H1 (cell line): ENCODE measurements around the gene CYB561D2. TPM values are rescaled to one million over a fixed set of nuclear protein-coding genes. Genes with fewer than 3 reads are reported as not detected.

Experiments used
- CTCF ChIA-PET: fragments of 300-600 bp; sonication (Branson Sonifier 250); formaldehyde crosslinking; loops from one replicate; lab custom pipeline; 2021; ENCODE audit not compliant: partially characterized antibody; lab: Charles Lee
- POLR2A ChIA-PET: fragments of 300-600 bp; sonication (Branson Sonifier 250); formaldehyde crosslinking; loops from one replicate; lab custom pipeline; 2021; ENCODE audit warnings: inconsistent platforms; ENCODE audit not compliant: partially characterized antibody; lab: Charles Lee
- DNase-seq, 2 experiments: peaks; one replicate each; pipeline versions ENCODE4 v3.0.0 to v3.0.0-alpha.2; 2010 to 2022; ENCODE audit warnings: low spot score in 2 of 2, low read depth in 1 of 2, mixed read lengths in 1 of 2
- FAIRE-seq: peaks from 2 replicates; lab custom pipeline; 2011; peaks lifted over from hg19 to GRCh38; lab: Jason Lieb, UNC
- H2AFZ ChIP-seq: 2 replicates; pipeline ENCODE4 v1.8.1; 2012; ENCODE audit warnings: low read length, inconsistent platforms
- H2AK5ac ChIP-seq: 2 replicates; pipeline ENCODE4 v1.6.1; 2013; ENCODE audit warnings: low read depth, low read length
- H2BK120ac ChIP-seq: replicated peaks from 2 replicates; pipeline ENCODE3; 2013; ENCODE audit warnings: low read depth, low read length, inconsistent platforms
- H2BK12ac ChIP-seq: 2 replicates; pipeline ENCODE4 v1.6.1; 2013; ENCODE audit warnings: low read depth, low read length
- H2BK15ac ChIP-seq: 2 replicates; pipeline ENCODE4 v1.6.1; 2013; ENCODE audit warnings: low read length
- H2BK20ac ChIP-seq: 2 replicates; pipeline ENCODE4 v1.6.1; 2013; ENCODE audit warnings: low read length
- H2BK5ac ChIP-seq: 2 replicates; pipeline ENCODE4 v1.6.1; 2013; ENCODE audit warnings: low read depth, low read length
- H3K14ac ChIP-seq: 2 replicates; pipeline ENCODE4 v1.6.1; 2013; ENCODE audit warnings: inconsistent platforms; ENCODE audit not compliant: insufficient read length
- H3K18ac ChIP-seq: 2 replicates; pipeline ENCODE4 v1.6.1; 2013; ENCODE audit warnings: low read length; ENCODE audit errors: extremely low read depth
- H3K23ac ChIP-seq: 2 replicates; pipeline ENCODE4 v1.6.1; 2013; ENCODE audit warnings: inconsistent platforms; ENCODE audit not compliant: insufficient read length
- H3K23me2 ChIP-seq: 2 replicates; pipeline ENCODE4 v1.6.1; 2013; ENCODE audit warnings: low read depth, low read length
- H3K27ac ChIP-seq: 2 replicates; pipeline ENCODE4 v1.6.1; 2011; ENCODE audit warnings: low read depth, low read length, inconsistent platforms
- H3K27me3 ChIP-seq, 4 experiments: replicated peaks in 1 of 4; 1 replicate in 1 of 4; 2 replicates in 3 of 4; pipeline versions ENCODE4 v1.6.1 to v1.8.1; 2011 to 2013; ENCODE audit warnings: low read length in 3 of 4, mild to moderate bottlenecking in 3 of 4, inconsistent platforms in 2 of 4, mixed read lengths in 2 of 4, moderate library complexity in 1 of 4; ENCODE audit not compliant: control insufficient read depth in 3 of 4, insufficient read depth in 3 of 4; ENCODE audit errors: extremely low read depth in 1 of 4
- H3K36me3 ChIP-seq, 4 experiments: 2 replicates each; pipeline versions ENCODE4 v1.6.1 to v1.8.1; 2011 to 2013; ENCODE audit warnings: mild to moderate bottlenecking in 4 of 4, low read length in 3 of 4, moderate library complexity in 2 of 4, control low read depth in 1 of 4, inconsistent platforms in 1 of 4; ENCODE audit not compliant: insufficient read depth in 4 of 4, control insufficient read depth in 2 of 4
- H3K4ac ChIP-seq: replicated peaks from 2 replicates; pipeline ENCODE3; 2013; ENCODE audit warnings: low read length, low read depth, mixed read lengths, inconsistent platforms; ENCODE audit not compliant: insufficient read length
- H3K4me1 ChIP-seq, 4 experiments: replicated peaks in 1 of 4; 1 replicate in 1 of 4; 2 replicates in 3 of 4; pipeline versions ENCODE4 v1.6.1 to v1.8.1; 2011 to 2013; ENCODE audit warnings: low read length in 3 of 4, inconsistent platforms in 2 of 4, mixed read lengths in 1 of 4; ENCODE audit not compliant: insufficient read depth in 4 of 4, control insufficient read depth in 3 of 4
- H3K4me2 ChIP-seq, 2 experiments: 2 replicates each; pipeline versions ENCODE4 v1.6.1 to v1.8.1; 2011 to 2013; ENCODE audit warnings: low read depth in 2 of 2, low read length in 2 of 2, control low read depth in 1 of 2, inconsistent platforms in 1 of 2, mild to moderate bottlenecking in 1 of 2; ENCODE audit not compliant: insufficient read depth in 1 of 2
- H3K4me3 ChIP-seq, 4 experiments: fragments of 200-600, 300-600 bp in 1 of 4; sonication (generic), shearing (Covaris generic), sonication (Bioruptor Twin) in 1 of 4; 2 replicates each; pipeline versions ENCODE4 v1.5.1 to v1.8.1; 2011 to 2016; ENCODE audit warnings: low read length in 4 of 4, low read depth in 3 of 4, control low read depth in 2 of 4, inconsistent platforms in 2 of 4, mild to moderate bottlenecking in 2 of 4, mixed read lengths in 1 of 4, moderate library complexity in 1 of 4; ENCODE audit not compliant: insufficient read depth in 2 of 4; ENCODE audit errors: extremely low read depth in 1 of 4
- H3K56ac ChIP-seq: replicated peaks from 2 replicates; pipeline ENCODE3; 2013; ENCODE audit warnings: low read depth, mild to moderate bottlenecking, mixed read lengths, low read length, inconsistent platforms; ENCODE audit not compliant: insufficient read length
- H3K79me1 ChIP-seq: 2 replicates; pipeline ENCODE4 v1.6.1; 2013; ENCODE audit warnings: low read depth, low read length, control low read depth
- H3K79me2 ChIP-seq, 2 experiments: 2 replicates each; pipeline versions ENCODE4 v1.6.1 to v1.8.1; 2012 to 2013; ENCODE audit warnings: low read length in 2 of 2, mild to moderate bottlenecking in 2 of 2, inconsistent platforms in 1 of 2; ENCODE audit not compliant: insufficient read depth in 2 of 2, control insufficient read depth in 1 of 2
- H3K9ac ChIP-seq, 4 experiments: replicated peaks in 1 of 4; 1 replicate in 1 of 4; 2 replicates in 3 of 4; pipeline versions ENCODE4 v1.6.1 to v1.8.1; 2011 to 2013; ENCODE audit warnings: low read depth in 3 of 4, low read length in 3 of 4, control low read depth in 2 of 4, mild to moderate bottlenecking in 2 of 4, moderate library complexity in 2 of 4, inconsistent platforms in 1 of 4; ENCODE audit errors: extremely low read depth in 1 of 4
- H3K9me3 ChIP-seq, 2 experiments: 2 replicates each; pipeline versions ENCODE4 v1.6.1 to v1.8.1; 2012 to 2013; ENCODE audit warnings: mild to moderate bottlenecking in 2 of 2, moderate library complexity in 2 of 2, control low read depth in 1 of 2, inconsistent platforms in 1 of 2, low read depth in 1 of 2, low read length in 1 of 2, mixed read lengths in 1 of 2; ENCODE audit not compliant: insufficient read depth in 2 of 2
- H4K20me1 ChIP-seq, 2 experiments: replicated peaks in 1 of 2; 2 replicates each; pipeline versions ENCODE3 to v1.8.1; 2011 to 2013; ENCODE audit warnings: inconsistent platforms in 2 of 2, low read length in 2 of 2, mild to moderate bottlenecking in 1 of 2; ENCODE audit not compliant: insufficient read depth in 2 of 2, control insufficient read depth in 1 of 2
- H4K5ac ChIP-seq: 2 replicates; pipeline ENCODE4 v1.6.1; 2013; ENCODE audit warnings: low read length, low read depth, mixed read lengths, inconsistent platforms; ENCODE audit not compliant: insufficient read length
- H4K8ac ChIP-seq: 2 replicates; pipeline ENCODE4 v1.8.0; 2013; ENCODE audit warnings: mild to moderate bottlenecking, moderate library complexity, low read length, inconsistent platforms; ENCODE audit not compliant: insufficient read depth; ENCODE audit errors: extremely low read depth
- H4K91ac ChIP-seq: replicated peaks from 2 replicates; pipeline ENCODE3; 2013; ENCODE audit warnings: low read length, mixed read lengths, inconsistent platforms; ENCODE audit not compliant: insufficient read length
- CHD2 ChIP-seq: IDR thresholded peaks from 2 replicates; pipeline ENCODE4 v1.6.1; 2012; ENCODE audit warnings: low read length, improper control_type of control experiment
- SUZ12 ChIP-seq: fragments of 200-600 bp; sonication (generic); IDR thresholded peaks from 2 replicates; pipeline ENCODE4 v1.6.1; 2012; ENCODE audit warnings: mild to moderate bottlenecking, inconsistent platforms, low read length, moderate library complexity, mixed read lengths
- WGBS, 2 experiments: shearing (Covaris generic) in 1 of 2; methylation state at CpG; one replicate each; pipeline versions ENCODE4 v1.1.6 to v1.1.7; 2013 to 2015; ENCODE audit warnings: low lambda C conversion rate in 2 of 2, mixed read lengths in 2 of 2, inconsistent platforms in 1 of 2, low coverage in 1 of 2, missing lambda C conversion rate in 1 of 2; ENCODE audit not compliant: insufficient replicate concordance in 2 of 2, insufficient coverage in 1 of 2, insufficient read length in 1 of 2; ENCODE audit errors: extremely low coverage in 1 of 2, missing lambda C conversion rate in 1 of 2; 5-methylcytosine and 5-hydroxymethylcytosine counted together
- polyA plus RNA-seq, 7 experiments: library from polyadenylated mRNA; depleted of rRNA in 3 of 7; stranded (reverse) in 5 of 7; unstranded in 2 of 7; fragments of >200 nt in 5 of 7; fragments of 200-250 nt in 2 of 7; gene quantifications; 1 replicate in 5 of 7; 2 replicates in 1 of 7; 4 replicates in 1 of 7; pipeline versions ENCODE4 v1.2.1 to v1.2.3, GENCODE V29; 2011 to 2013; ENCODE audit warnings: missing spikeins in 2 of 7, mixed read lengths in 2 of 7
- total RNA-seq: library from RNA; stranded (reverse); fragmentation: NEBNext Ultra II Directional; extraction: Animal tissue kit (Norgen Biotek cat#: 25700); gene quantifications from 2 replicates; pipeline ENCODE4 v1.2.1, GENCODE V29; 2021

CYB561D2 gene
- total and polyA plus RNA-seq, 2 of the 8 experiments (the other 6 are each of a cell fraction or from before 2014, with no cell fraction given) = 9.8 to 34.0 TPM

- Histone ChIP-seq H3K56ac (no peak overlapping the region), H2BK15ac (no peak overlapping the region), H2AFZ (no peak overlapping the region), H3K36me3 (peaks cover 11 to 31% (median 24%) of the 10 kb centered on the region in 4 experiments; a peak in 7 of 8 replicates), H3K27ac (no peak overlapping the region), H4K5ac (no peak overlapping the region), H3K9ac (no peak overlapping the region), H3K79me2 (peaks cover 0 to 25% of the 10 kb centered on the region in 2 experiments; a peak in 2 of 4 replicates), H3K9me3 (no peaks in the 10 kb centered on the region), H3K4me3 (no peak overlapping the region), H3K4ac (no peak overlapping the region), H2BK120ac (no peak overlapping the region), H3K14ac (no peak overlapping the region), H2BK20ac (no peak overlapping the region), H3K4me2 (no peak overlapping the region), H3K23ac (no peak overlapping the region), H3K23me2 (peaks cover 11% of the 10 kb centered on the region; the same call in 1 of the 2 replicates), H2BK12ac (no peak overlapping the region), H2AK5ac (no peak overlapping the region), H3K18ac (no peak overlapping the region), H3K4me1 (peaks cover 0 to 6% (median 4%) of the 10 kb centered on the region in 4 experiments; a peak in 3 of 7 replicates), H2BK5ac (no peak overlapping the region), H4K20me1 (peaks cover 8 to 9% of the 10 kb centered on the region in 2 experiments), H4K8ac (no peak overlapping the region), H3K27me3 (no peaks in the 10 kb centered on the region), H3K79me1 (peaks cover 8% of the 10 kb centered on the region; the same call in 1 of the 2 replicates), H4K91ac (no peak overlapping the region)
- TF ChIP-seq CHD2 (no peak), SUZ12 (no peak)
- CTCF ChIA-PET = interaction anchor here (1.3 kb wide), 1 partner anchor 12 kb away, joined by 5 read pairs; no protein-coding TSS in a partner anchor
- FAIRE-seq (no peak), DNase-seq (no peak)
- WGBS, 2 experiments = 89% methylated on average over 10 of the region's 10 CpGs; no CpG with 5 or more reads in 1 of the 2 experiments
- POLR2A ChIA-PET = interaction anchor here (3.3 to 6.4 kb wide), 3 partner anchors 11 to 38 kb away, joined by 16 to 36 read pairs (median 17); partner anchors contain the start of genes HYAL2, IFRD2 and RASSF1
Observed at GRCh38 chr3:50330330-50330729, 20.3 kb upstream of the CYB561D2 start.
